Mesothelial cell of epicardium (in vitro differentiated cells): Measurements from ENCODE around the gene RCOR1. TPM values are rescaled to one million over a fixed set of nuclear protein-coding genes. Genes with fewer than 3 reads are reported as not detected.
"Not testable (repeated sequence)": the region's sequence is repeated elsewhere in the genome, so short reads cannot be mapped to it uniquely, and the experiment has no call there.

ENCODE experiments used
- DNase-seq, 2 experiments: peaks; one replicate each; pipeline ENCODE4 v3.0.0; 2021; ENCODE audit warnings: low spot score in 2 of 2; ENCODE audit not compliant: unreplicated experiment in 2 of 2
- H3K27ac Mint-ChIP-seq: 2 replicates; pipeline ENCODE4 v1.8.0; 2021; ENCODE audit warnings: mixed read lengths
- H3K27me3 Mint-ChIP-seq: 2 replicates; pipeline ENCODE4 v1.8.0; 2021; ENCODE audit warnings: low read depth, mixed read lengths
- H3K36me3 Mint-ChIP-seq: 2 replicates; pipeline ENCODE4 v1.8.0; 2021; ENCODE audit warnings: mixed read lengths
- H3K4me1 Mint-ChIP-seq: 2 replicates; pipeline ENCODE4 v1.8.0; 2021; ENCODE audit warnings: mixed read lengths
- H3K4me3 Mint-ChIP-seq: 2 replicates; pipeline ENCODE4 v1.8.0; 2021; ENCODE audit warnings: mild to moderate bottlenecking, moderate library complexity, mixed read lengths
- H3K9me3 Mint-ChIP-seq: 2 replicates; pipeline ENCODE4 v1.8.0; 2021; ENCODE audit warnings: mixed read lengths
- total RNA-seq: library from RNA; stranded (reverse); gene quantifications from 3 replicates; pipeline ENCODE4 v1.2.1, GENCODE V29; 2021
- TF ChIP-seq, protein P1 (sequence below): fragments of 200-600 bp; sonication (generic); IDR thresholded peaks from one replicate; pipeline ENCODE4 v1.5.0; 2021; ENCODE audit warnings: antibody characterized with exemption; ENCODE audit not compliant: unreplicated experiment

RCOR1 gene
- total RNA-seq, 1 donor from 2014 or later = 47.4 TPM

- TF ChIP-seq, protein P1, sequence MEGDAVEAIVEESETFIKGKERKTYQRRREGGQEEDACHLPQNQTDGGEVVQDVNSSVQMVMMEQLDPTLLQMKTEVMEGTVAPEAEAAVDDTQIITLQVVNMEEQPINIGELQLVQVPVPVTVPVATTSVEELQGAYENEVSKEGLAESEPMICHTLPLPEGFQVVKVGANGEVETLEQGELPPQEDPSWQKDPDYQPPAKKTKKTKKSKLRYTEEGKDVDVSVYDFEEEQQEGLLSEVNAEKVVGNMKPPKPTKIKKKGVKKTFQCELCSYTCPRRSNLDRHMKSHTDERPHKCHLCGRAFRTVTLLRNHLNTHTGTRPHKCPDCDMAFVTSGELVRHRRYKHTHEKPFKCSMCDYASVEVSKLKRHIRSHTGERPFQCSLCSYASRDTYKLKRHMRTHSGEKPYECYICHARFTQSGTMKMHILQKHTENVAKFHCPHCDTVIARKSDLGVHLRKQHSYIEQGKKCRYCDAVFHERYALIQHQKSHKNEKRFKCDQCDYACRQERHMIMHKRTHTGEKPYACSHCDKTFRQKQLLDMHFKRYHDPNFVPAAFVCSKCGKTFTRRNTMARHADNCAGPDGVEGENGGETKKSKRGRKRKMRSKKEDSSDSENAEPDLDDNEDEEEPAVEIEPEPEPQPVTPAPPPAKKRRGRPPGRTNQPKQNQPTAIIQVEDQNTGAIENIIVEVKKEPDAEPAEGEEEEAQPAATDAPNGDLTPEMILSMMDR = no peak
- no peaks in the 10 kb centered on the region for H3K36me3 Mint-ChIP-seq
- no peaks in the 10 kb centered on the region for H3K27me3 Mint-ChIP-seq
- no peaks in the 10 kb centered on the region for H3K9me3 Mint-ChIP-seq
- H3K4me3 Mint-ChIP-seq = no peak overlapping the region
- peaks cover 9% of the 10 kb centered on the region for H3K4me1 Mint-ChIP-seq
- H3K27ac Mint-ChIP-seq = no peak overlapping the region
- DNase-seq = no peak
Measured at GRCh38 chr14:102758087-102758486, 165.6 kb downstream of the RCOR1 start.

DNA sequence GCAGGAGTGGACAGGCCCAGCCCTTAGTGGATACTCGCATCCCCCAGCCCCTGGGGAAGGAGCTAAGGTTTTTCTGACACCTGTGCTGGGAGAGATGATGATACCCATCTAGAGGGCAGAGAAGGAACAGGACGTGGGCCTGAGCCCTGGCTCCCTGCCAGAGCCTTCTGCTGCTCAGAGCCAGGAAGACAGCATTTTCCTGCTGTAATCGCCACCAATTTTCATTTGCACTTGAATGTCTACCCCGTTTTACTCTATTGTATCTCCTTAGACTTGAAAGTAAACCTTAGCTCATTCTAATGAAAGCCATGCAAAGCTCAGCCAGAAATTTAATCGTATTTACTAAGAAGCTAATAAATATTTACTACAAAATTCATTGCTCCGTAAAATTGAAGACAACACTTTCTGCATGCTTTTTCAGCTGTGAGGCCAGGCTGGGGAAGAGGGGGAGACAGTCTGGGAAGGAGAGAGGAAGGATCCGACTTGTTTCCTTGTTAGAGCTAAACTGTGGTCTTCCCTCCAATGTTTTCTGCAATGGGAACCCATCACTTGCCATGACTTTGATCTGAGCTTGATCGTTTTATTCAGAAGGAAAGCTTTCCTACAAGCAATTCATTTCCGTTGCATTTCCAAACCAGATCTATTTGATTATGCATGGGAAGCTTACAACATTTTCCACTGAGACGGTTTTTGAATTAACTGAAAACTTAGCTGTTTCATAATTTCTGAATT, 167.2 kb downstream of the RCOR1 start:
- H3K27ac Mint-ChIP-seq = no peak overlapping the region
- no peaks in the 10 kb centered on the region for H3K9me3 Mint-ChIP-seq
- DNase-seq = no peak
- no peaks in the 10 kb centered on the region for H3K36me3 Mint-ChIP-seq
- H3K4me1 Mint-ChIP-seq = peaks cover 9% of the 10 kb centered on the region
- TF ChIP-seq, protein P1 = no peak
- no peak overlapping the region for H3K4me3 Mint-ChIP-seq
- H3K27me3 Mint-ChIP-seq = no peaks in the 10 kb centered on the region

- H3K4me1 Mint-ChIP-seq = peaks cover 9% of the 10 kb centered on the region
- H3K27me3 Mint-ChIP-seq = no peaks in the 10 kb centered on the region
- no peaks in the 10 kb centered on the region for H3K9me3 Mint-ChIP-seq
- no peak overlapping the region for H3K27ac Mint-ChIP-seq
- DNase-seq = no peak
- no peak overlapping the region for H3K4me3 Mint-ChIP-seq
- TF ChIP-seq, protein P1 = no peak
- no peaks in the 10 kb centered on the region for H3K36me3 Mint-ChIP-seq
Measured at GRCh38 chr14:102760496-102761193, 168.2 kb downstream of the RCOR1 start.

- no peaks in the 10 kb centered on the region for H3K36me3 Mint-ChIP-seq
- no peak overlapping the region for H3K27ac Mint-ChIP-seq
- no peak for DNase-seq
- H3K4me3 Mint-ChIP-seq = no peak overlapping the region
- H3K4me1 Mint-ChIP-seq = peaks cover 9% of the 10 kb centered on the region
- TF ChIP-seq, protein P1 = no peak
- H3K9me3 Mint-ChIP-seq = no peaks in the 10 kb centered on the region
- no peaks in the 10 kb centered on the region for H3K27me3 Mint-ChIP-seq
Measured at GRCh38 chr14:102761206-102761605, 168.8 kb downstream of the RCOR1 start.

DNA sequence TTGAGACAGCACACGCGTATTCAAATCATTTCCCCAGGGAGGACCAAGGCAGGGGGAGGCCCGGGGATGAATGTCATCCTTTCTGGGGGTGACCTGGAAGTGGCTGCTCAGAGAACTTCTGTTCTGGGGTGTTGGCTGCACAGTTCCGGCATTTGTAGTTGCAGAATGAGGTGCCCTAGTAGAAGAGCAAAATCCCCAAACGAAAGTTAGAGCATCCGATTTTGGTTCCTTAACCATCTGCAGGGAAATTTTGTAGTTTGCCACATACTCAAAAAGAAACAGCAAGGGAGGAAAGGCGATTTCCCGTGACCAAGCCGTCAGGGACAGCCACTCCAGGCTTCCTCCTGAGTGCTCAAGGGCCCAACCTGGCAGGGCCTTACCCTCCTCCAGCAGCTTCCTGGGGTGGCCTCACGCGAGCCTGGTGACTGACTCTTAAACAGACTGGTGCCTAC, 171.8 kb downstream of the RCOR1 start:
- Mint-ChIP-seq H3K4me1 (peaks cover 9% of the 10 kb centered on the region), H3K4me3 (no peak overlapping the region), H3K27me3 (no peaks in the 10 kb centered on the region), H3K27ac (no peak overlapping the region), H3K36me3 (no peaks in the 10 kb centered on the region), H3K9me3 (no peaks in the 10 kb centered on the region)
- DNase-seq = no peak
- TF ChIP-seq, protein P1 = no peak

- H3K27ac Mint-ChIP-seq, H3K9me3 Mint-ChIP-seq, H3K4me1 Mint-ChIP-seq, H3K4me3 Mint-ChIP-seq, H3K27me3 Mint-ChIP-seq, H3K36me3 Mint-ChIP-seq, DNase-seq: not testable (repeated sequence)
Measured at GRCh38 chr14:102765770-102766169, 173.3 kb downstream of the RCOR1 start.
